Measurements from ENCODE around the gene MMP24.
A peak's percentile ranks its signal among the peaks of the same experiment; 100 is the strongest.
"Not testable (repeated sequence)": the region's sequence is repeated elsewhere in the genome, so short reads cannot be mapped to it uniquely, and the experiment has no call there.

The MMP24 gene

DNA sequence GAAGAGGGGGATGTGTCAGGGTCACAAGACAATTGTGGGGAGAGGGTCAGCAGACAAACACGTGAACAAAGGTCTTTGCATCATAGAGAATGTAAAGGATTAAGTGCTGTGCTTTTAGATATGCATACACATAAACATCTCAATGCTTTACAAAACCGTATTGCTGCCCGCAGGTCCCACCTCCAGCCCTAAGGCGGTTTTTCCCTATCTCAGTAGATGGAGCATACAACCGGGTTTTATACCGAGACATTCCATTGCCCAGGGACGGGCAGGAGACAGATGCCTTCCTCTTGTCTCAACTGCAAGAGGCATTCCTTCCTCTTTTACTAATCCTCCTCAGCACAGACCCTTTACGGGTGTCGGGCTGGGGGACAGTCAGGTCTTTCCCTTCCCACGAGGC is 35.8 kb downstream of the MMP24 start:
- not testable (repeated sequence) for DNase-seq

DNA sequence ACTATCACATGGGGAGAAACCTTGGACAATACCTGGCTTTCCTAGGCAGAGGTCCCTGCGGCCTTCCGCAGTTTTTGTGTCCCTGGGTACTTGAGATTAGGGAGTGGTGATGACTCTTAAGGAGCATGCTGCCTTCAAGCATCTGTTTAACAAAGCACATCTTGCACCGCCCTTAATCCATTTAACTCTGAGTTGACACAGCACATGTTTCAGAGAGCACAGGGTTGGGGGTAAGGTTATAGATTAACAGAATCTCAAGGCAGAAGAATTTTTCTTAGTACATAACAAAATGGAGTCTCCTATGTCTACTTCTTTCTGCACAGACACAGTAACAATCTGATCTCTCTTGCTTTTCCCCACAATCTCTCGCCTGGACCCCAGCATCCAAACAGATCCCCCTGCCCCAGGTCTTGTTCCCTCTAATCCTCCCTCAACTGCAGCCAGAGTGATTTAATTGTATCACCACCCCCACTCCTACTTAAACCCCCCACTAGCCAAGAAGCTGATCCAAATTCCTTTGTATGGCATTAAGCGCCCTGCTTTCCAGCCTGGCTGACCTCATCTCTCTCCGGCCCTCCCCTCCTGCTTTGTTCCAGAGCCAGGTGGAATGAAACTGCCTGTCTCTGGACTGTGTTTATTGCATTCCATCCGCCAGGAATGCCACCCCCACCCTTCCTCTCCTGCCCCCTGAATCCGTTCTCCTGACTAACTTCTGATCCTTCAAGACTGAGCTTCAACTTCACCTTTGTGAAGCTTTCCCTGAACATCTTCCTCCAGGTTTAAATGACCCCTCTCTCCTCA is 36.4 kb downstream of the MMP24 start:
- DNase-seq = not testable (repeated sequence)

DNA sequence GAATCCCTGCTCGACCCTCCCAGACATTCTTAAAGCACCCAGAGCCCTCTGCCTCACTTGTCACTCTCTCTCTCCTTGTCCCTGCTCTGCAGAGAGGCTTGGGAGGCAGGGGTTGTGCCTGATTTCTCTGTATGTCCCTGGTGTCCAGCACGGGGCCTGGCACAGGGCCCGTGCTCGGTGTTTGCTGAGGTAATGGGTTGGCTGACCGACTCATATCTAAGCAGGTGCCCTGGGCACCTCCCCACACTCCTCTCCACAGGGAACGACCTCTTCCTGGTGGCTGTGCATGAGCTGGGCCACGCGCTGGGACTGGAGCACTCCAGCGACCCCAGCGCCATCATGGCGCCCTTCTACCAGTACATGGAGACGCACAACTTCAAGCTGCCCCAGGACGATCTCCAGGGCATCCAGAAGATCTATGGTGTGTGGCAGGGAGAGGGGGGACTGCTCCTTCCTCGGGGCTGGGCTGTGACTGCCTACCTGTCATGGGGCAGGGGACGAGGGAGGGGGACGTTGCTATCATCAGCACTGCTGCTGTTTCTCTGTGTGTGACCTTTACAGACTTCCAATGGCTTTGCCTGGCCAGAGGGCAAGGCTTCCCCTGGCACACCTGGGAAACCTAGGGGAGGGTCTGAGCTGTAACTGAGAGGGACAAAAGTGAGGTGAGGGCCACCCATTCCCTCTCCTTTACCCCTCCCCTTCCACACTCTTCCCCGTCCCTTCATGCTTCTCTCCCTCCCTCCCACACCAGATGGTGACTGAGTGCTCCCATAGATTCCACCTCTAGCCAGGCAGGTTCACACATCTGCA is 37.2 kb downstream of the MMP24 start:
- no peak for DNase-seq

DNA sequence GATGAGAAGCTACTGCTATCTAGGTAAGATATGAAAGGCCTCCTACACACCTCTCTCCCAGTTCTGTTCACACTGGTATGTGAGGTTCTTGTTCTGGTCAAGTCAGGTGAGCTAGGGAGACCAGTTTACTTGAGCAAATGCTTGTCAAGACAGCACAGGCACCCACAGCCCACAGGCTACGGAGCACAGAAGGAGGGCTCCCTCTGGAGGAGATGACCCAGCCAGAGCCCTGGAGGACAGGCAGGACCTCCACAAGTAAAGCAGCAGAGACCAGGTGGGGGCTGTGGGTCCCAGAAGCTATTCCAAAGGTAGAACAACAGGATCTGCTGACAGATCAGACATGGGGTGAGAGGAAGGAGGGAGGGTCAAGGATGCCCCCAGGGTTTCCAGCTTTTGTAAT is 38.3 kb downstream of the MMP24 start:
- no peak for DNase-seq

DNA sequence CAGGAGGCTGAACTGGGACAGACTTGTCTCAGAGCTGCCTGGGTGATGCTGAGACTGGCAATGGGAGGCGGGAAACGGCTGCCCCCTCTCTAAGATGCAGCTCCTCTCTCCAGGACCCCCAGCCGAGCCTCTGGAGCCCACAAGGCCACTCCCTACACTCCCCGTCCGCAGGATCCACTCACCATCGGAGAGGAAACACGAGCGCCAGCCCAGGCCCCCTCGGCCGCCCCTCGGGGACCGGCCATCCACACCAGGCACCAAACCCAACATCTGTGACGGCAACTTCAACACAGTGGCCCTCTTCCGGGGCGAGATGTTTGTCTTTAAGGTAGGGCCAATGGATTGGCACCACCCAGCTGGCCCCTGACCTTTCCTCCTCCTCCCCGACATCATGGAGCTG is 40.6 kb downstream of the MMP24 start:
- no peak for DNase-seq

DNA sequence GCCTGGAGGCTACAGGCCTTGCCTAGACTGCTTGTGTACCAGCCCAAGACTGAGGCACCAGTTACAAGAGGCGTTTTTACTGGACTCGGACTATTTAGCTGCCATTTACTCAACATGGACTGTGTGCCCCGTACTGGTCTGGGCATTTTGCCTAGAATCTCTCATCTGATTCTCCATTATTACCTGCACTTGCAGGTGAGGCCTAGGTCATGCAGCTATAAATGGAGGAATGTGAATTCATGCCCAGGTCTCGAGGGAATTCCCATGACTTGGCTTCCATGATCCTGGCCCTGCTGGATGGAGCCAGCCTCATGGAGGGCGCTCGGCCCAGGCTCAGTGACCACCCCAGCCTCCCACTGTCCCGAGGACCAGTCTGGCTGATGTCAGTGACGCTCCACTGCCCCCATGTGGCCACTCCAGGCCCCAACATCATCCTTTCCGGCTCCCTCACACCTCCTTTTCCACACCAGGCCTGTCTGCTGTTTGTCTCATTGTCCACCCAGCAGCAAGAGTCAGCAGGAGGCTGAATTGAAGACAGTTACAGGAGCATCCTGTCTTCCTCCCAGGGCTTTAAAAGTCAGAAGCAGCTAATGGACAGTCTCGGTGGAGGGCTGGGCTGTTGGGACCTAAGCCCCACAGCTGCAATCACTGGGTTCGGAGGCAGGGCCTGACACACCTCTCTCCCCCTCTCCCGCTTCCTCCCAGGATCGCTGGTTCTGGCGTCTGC is 42.7 kb downstream of the MMP24 start:
- DNase-seq = peak; percentile 55 to 68

DNA sequence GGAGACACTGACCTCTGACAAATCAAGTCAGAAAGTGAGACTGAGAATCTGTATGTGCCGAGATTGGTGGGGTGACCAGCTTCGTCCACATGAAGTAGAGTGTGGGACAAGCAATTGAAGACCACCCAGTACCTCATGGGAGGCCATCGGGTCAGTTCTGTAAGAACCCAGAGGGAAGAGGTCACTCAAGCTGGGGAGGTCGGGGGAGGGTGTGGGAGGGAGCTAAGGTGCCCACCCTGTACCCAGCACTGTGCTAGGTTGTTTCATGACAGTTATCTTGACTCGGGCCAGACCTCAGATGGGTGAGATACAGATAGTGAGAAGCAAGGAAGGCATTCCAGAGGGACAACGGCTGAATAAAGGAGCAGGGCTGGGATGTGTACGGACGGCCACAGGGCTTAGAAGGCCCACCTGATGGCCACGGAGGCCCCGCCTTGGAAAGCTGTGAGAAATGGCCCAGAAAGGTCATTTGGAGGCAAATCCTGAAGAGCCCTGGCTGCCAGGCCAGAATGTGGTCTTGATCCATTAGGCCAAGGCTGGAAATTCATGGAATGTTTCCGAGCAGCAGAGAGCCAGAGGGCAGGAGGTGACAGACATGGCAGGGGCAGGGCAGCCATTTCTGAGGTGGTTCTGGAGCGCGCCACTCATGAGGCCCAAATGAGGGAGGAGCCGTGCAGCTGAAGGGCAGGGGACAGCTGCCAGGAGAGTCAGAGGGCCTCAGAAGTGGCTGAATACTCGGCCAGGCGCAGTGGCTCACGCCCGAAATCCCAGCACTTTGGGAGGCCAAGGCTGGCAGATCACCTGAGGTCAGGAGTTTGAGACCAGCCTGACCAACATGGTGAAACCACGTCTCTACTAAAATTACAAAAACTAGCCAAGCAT is 43.8 kb downstream of the MMP24 start:
- no peak for DNase-seq

DNA sequence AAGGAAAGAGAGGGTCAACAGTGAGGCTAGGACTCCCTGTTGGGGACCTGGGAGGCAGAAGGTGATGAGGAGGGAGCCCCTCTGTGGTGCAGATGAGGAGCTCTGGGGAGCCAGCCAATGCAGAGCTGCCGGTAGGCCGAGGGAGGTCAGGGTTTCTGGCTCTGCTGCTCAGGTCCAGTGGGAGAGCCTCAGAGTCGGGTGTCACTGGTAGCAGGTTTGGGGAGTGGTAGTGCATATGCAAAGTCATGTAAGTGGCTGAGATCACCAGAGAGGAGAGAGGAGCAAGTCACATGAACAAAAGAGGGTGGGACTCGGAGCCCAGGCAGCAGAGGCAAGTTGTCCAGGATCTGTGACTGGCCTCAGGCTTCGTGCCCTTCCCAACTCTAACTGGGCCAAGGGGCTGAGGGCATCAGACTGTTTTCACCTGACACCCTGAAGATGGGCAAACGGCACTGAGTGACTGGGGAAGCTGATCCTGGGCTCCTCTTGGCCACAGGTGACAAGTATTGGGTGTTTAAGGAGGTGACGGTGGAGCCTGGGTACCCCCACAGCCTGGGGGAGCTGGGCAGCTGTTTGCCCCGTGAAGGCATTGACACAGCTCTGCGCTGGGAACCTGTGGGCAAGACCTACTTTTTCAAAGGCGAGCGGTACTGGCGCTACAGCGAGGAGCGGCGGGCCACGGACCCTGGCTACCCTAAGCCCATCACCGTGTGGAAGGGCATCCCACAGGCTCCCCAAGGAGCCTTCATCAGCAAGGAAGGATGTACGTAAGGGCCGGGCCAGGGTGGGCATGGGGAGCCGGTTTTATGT is 44.8 kb downstream of the MMP24 start:
- DNase-seq = no peak

DNA sequence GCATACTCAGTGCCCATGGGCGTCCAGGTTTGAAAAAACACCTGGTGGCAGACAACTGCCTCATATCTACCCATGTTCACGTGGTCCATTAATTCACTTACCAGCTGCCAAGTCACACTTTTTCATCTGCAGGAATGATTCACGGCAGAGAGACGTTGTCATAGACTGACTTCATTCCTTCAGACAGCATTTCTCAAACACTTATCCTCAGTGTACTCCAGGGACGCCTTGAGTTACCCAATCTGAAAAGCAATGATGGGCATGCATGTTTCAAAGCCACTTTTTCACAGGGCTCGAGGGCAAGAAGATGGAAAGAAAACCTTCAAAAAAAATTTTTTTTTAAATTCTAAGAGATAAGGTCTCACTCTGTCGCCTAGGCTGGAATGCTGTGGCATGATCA is 45.4 kb downstream of the MMP24 start:
- no peak for DNase-seq

DNA sequence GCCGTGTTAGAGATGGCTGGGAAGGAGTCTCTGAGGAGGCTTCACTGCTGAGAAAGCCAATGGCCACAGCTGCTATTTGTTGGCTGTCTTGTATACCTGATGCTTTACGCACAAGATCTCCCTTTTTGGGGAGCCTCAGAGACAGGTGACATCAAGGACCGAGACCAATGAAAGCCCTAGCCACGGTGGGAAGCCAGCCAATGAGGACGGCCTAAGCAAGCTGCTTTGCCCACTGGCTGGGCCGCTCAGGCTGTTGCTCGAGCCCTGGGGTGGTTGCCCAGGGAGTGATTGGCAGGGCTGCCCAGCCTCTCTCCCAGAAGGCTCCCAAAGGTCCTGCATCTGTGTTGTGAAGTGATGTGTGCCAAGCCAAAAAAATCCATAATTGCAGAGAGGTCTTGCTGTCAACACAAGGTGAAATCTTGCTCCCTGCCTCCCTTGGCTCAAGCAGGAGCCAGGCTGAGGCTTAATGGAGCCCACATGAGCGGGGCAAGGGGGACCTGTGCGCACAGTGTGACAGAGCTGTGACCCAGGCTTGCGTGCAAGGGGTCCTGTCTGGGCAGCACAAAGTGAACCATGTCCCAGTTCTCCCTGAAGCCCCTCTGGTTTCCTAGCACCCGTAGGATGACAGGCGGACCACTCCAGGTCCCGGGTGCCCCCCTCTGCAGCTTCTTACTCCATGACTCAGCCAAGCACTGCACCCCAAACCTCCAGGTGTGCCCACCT is 47.1 kb downstream of the MMP24 start:
- DNase-seq = no peak

DNA sequence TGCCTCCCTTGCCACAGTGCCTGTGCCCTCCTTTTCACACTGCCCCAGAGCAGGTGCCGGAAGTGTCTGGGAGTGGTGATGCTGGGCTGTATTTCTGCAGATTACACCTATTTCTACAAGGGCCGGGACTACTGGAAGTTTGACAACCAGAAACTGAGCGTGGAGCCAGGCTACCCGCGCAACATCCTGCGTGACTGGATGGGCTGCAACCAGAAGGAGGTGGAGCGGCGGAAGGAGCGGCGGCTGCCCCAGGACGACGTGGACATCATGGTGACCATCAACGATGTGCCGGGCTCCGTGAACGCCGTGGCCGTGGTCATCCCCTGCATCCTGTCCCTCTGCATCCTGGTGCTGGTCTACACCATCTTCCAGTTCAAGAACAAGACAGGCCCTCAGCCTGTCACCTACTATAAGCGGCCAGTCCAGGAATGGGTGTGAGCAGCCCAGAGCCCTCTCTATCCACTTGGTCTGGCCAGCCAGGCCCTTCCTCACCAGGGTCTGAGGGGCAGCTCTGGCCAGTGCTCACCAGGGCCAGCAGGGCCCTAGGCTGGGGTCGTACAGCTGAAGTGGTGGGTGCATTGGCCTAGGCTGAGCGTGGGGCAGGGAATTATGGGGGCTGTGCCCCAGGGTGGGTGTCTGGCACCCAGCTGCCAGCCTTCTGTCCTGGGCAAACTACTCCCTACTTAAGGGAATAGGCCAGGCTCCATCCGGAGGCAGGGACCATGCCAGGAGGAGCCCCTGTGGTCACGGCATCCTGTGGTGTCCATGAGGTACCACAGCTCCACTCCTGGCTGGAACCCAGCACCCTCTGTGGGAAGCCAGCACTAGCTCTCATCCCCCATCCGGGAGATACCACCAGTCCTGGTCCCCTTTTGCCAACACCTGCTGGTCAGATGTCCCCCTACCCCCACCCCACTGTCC is 47.9 kb downstream of the MMP24 start:
- no peak for DNase-seq

DNA sequence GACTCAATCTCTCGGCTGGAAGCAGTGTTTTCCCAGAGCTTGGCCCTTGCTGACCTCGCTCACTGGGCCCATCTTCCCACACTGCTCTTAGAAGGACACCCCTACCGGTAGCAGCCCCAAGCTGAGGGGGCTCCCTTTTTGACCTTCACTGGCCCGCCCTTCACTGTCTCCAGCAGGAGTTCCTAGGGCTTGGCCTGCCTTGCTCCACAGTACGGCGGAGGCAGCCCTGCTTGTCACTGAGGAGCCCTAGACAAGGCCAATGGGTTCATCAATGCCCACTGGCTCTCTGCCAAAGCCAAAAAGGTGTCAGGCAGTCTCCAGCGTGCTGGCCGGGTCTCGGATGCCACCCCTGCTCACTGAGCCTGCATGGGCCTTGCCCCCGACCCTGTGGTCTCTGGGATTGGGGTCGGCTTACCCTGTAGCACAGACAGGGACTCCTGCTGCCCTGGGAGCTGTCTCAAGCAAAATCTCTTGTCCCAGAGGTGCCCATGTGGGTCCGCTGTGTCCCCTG is 49.3 kb downstream of the MMP24 start:
- DNase-seq = no peak

DNA sequence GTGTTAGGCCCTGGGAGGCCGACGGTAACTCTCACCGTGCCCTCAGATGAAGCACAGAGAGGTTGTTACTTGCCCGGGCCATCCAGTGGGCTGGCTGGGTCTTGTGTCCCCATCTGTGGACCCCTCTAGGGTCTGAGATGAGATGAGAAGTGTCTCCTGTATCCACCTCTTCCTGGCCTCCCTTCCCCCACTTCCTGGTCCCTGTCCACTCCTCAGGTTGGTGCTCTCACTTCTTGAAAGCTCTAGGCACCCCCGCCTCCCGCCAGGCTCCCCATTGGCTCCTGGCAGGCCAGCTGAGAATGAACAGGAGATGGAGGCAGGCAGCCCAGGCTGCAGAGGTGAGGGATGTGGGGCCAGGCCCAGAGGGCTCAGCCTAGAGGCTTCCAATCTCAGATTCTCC is 49.9 kb downstream of the MMP24 start:
- DNase-seq = no peak

DNA sequence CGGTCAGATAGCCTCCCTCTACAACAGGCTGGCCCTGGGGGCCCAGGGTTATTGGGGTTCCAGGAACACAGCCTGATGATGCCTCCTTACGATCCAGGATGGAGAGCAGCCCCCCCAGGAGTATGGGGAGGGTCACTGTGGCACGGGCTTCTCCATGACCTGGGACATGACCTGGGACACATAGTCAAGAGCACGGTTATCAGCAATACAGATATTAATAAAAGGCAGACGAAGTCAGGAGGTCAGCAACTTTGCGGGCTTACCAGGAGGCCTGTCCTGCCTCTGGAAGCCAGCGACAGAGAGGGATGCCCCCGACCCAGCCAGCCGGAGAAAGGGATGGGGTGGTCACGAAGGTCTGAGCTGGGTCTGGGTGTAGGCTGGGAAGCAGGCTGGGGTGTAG is 50.6 kb downstream of the MMP24 start:
- DNase-seq = no peak

DNA sequence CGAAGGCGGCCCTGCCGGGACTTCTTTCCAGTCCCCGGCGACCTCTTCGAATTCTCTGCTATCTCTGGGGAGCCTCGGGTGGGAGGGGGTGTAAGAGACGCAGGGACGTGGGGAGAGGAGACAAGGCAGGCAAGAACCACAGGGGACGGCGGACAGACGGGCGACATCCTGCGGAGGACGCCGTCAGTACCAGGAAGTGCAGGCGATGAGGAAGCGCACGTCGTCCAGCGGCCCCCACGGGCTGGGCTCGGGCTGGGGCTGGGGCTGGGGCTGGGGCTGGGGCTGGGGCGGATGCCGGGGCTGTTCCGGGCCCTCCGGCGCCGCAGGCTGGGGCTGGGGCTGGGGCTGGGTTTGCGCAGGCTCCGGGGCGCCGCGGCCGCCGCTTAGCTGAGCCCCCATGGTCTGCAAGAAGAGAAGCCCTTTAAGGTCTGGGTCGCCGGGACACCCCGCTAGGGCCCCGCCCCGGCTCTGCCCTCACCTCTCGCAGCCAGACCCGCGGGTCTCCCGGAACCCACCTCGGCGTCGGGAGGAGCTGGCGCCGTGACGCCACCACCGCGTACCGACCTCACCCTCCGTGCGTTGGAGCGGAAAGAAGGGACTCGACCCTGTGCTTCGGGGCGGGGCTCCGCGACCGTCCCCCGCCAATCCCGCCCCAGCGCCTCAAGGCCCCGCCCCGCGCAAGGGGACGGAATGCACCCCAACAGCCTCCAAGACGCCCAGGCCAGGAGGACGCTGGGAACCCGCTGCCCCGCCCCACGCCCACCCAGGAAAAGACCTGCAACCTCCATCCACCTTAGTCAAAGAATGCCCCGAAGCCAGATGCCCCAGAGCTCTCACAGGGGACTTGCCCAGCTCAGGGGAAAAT is 51.3 kb downstream of the MMP24 start, which contains the start of gene MMP24OS:
MMP24OS (minus strand) TSS at position 592 of the 865 bp plus-strand sequence; CDS start at position 399, 193 bp downstream.
- peak; percentile 87 to 92 for DNase-seq

DNA sequence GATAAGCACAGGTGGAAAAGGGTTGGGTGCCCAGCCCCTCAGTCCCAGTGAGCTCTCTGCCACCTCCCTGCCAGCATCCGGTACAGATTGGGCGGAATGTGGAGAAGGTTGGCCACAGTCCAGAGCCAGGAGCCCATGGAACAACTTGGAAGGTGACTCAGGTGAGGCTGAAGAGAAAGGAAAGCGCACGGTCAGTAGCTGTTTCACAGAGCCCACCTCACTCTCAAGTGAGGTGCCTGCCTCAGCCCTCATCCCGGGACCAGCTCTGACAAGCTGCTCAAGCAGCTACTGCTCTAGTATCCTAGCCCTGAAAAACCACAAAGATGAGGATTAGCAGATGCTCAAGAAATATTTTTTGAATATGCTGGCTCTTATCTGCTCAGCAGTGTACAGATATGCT is 52.5 kb downstream of the MMP24 start:
- DNase-seq = no peak

DNA sequence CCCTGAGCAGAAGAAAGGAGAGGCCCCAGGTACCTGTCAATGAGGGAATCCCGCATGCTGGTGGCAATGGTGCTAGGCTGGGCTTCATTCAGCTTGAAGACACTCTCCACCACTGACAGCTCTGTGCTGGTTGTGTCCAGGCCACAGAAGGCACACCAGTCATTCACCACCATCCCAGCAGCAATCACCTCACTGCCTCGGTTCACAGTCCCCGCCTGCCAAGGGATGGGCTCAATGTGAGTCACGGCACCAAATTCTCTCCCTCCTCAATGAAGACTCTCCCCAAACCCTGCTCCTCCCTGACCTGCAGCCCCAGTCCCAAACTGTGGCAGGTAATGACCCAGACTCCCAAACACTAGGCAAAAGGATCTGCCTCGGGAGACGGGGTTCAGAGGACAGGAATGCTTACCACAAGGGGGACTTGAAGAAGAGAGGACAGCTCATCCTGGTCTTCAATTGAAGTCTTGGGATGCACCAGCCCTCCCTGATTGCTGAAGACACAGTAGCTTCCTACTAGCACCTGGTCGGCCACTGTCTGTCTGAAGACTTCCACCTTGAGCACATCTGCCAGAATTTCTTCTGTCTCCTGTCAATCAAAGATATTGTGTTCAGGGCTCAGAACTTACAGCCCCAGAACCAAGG is 53.2 kb downstream of the MMP24 start:
- no peak for DNase-seq

DNA sequence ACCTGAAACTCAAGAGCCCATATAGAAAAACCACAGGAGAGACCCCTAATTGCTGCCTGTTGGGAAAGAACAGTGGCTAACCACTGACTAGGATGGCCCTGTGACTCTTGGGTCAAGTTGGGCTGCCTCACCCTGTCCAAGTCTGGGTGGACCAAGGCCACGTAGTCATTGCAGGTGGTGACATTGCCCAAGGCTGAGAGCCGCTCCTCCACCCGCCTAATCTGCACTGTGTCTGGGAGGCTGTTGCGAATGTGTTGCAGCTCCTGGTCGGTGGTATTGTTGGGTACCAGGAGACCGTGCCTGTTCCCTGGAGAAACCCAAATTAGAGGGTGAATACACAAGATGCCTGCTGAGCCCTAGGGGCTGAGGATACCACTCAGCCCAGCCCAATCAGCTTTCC is 54.0 kb downstream of the MMP24 start:
- DNase-seq = no peak

Measured in stimulated activated CD4-positive, alpha-beta T cell treated with anti-CD3 and anti-CD28 coated beads, Interleukin-2, amount 100 ng/mL, for 24 hours (primary cell).